ENCODE data around the gene MAPK14.
"Not testable (repeated sequence)": the region's sequence is repeated elsewhere in the genome, so short reads cannot be mapped to it uniquely, and the experiment has no call there.

MAPK14 gene

DNA sequence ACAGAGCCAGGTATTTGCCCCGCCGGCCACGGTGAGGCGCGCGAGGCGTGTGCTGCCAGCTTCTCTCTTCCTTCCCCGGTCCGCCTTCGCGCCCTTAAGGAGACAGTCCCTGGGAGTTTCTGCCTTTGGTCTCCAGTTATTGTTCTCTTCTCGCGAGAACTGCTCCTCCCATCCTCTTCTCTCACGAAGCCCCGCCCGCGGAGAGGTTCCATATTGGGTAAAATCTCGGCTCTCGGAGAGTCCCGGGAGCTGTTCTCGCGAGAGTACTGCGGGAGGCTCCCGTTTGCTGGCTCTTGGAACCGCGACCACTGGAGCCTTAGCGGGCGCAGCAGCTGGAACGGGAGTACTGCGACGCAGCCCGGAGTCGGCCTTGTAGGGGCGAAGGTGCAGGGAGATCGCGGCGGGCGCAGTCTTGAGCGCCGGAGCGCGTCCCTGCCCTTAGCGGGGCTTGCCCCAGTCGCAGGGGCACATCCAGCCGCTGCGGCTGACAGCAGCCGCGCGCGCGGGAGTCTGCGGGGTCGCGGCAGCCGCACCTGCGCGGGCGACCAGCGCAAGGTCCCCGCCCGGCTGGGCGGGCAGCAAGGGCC, at the start of gene MAPK14:
MAPK14 (plus strand) TSS at position 308 of the 587 bp plus-strand sequence. CDS start 350 bp downstream, outside the sequence.
- peak; percentile 100 for DNase-seq

DNA sequence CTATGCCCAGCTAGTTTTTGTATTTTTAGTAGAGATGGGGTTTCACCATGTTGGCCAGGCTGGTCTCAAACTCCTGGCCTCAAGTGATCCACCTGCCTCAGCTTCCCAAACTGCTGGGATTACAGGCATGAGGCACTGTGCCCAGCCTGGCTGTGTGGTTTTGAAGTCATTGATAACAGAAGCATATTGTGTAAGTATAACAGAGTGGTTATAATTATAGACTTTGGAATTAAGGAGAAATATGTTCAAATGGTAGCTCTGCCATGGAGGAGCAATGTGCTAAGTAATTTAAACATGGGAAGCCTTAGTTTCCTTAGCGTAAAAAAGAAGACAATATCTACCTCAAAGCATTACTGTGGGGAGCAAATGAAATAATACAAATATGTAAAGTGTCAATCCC, 47.5 kb upstream of the MAPK14 start:
- DNase-seq, result not testable (repeated sequence)

- no peak for DNase-seq
Observed at GRCh38 chr6:35980991-35981645, 46.5 kb upstream of the MAPK14 start.

DNA sequence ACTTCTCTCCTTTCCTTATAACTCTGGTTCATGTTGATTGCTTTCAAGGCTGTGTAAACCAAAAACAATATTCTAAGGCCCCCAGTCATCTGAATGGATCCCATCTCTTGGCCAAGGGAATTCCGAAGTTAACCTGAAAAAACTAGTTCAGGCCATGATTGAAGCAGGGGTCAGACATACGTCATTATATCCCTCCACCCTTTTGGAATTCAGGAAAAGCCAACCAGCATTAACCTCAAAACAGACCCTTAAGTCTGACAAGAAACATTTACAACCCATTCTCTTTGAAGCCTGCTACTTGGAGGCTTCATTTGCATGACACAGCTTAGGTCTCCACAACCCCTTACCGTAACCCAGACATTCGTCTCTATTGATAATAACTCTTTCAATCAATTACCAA, 42.9 kb upstream of the MAPK14 start:
- no peak for DNase-seq

- not testable (repeated sequence) for DNase-seq
Observed at GRCh38 chr6:35988047-35988446, 39.6 kb upstream of the MAPK14 start.

DNA sequence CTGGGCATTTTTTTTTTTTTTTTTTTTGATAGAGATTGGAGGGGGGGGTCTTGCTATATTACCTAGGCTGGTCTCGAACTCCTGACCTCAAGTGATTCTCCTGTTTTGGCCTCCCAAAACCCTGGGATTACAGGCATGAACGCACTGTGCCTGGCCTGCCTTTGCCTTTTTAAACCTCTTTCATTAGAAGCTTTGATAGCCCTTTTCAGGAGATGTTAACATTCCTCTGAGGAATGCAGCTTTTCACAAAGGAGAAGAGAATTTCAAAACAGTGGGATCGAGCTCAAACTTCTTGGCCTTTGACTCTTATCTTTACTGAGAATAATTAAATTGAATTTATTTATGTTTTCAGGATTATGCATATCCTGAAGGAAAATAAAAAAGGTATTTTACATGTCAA, 34.5 kb upstream of the MAPK14 start:
- DNase-seq, result no peak

GRCh38 chr6:36000451-36000850, 27.2 kb upstream of the MAPK14 start:
- no peak for DNase-seq

DNA sequence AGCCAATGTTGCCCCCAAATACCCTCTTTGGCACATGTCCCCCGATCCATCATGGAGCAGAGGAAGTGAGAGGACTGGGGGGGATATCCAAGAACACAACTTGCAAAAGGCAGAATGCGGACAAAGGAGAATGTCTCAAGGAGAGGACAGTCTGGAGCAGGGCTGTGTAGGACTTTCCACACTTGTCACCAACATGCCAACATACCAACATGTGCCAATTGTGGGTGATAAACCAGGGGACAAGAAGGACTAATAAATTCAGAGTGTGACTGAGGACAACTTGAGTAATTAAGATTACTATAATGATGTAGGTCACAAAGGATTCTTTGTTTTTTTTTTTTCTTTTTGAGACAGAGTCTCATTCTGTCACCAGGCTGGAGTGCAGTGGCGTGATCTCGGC, 11.9 kb upstream of the MAPK14 start:
- no peak for DNase-seq

DNA sequence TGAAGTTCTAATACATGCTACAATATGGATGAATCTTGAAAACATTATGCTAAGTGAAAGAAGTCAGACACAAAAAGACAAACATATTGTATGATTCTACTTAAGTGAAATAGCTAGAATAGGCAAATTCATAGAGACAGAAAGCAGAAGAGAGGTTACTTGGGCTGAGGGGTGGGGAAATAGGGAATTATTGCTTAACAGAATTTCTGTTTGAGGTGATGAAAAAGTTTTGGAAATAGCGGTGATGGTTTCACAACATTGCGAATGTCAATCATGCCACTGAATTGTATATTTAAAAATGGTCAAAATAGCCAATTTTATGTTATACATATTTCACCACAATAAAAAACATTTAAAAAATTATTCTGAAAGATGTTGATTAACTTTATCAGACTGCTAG, 9.3 kb upstream of the MAPK14 start:
- DNase-seq, result no peak

DNA sequence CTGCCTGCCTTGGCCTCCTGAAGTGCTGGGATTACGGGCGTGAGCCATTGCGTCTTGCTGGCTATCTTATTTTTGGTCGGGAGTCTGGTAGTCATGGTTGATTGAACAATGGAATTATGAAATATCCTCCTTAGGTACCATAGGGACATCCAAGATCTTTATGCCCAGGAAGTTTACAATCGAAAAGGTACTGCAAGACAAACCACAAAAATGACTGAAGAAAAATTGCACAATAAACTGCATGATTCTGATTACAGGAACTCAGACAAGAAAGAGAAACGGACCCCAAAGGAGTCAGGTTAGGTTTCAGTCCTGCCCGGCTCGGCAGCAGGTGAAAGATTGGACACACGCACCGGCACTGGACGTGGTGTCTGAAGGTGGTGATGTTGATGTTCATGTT, 8.4 kb upstream of the MAPK14 start:
- no peak for DNase-seq

DNA sequence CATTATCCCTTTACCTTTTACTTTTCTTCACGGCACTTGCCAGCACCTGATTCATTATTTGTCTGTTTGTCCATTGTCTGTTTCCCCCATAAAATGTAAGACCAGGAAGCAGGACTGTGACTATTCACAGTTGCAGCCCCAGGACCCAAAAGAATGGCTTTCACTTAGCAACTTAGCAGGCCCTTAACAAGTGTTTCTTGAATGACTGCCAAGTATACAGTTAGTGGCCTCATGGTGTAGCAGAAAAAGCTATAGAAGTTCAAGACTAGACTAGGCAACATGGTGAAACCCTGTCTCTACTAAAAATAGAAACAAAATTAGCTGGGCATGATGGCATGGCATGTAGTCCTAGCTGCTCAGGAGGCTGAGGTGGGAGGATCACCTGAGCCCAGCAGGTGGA, 7.5 kb upstream of the MAPK14 start:
- DNase-seq, result peak; percentile 65

- no peak for DNase-seq
Observed at GRCh38 chr6:36023996-36024795, 3.4 kb upstream of the MAPK14 start, which contains the start of gene SLC26A8. Gene SLC26A8, minus strand, starts transcription at chr6:36024641. Its CDS starts 4,934 bp downstream, at chr6:36019707.

GRCh38 chr6:36025260-36025931, 2.2 kb upstream of the MAPK14 start:
- DNase-seq, result no peak

GRCh38 chr6:36025932-36026327, 1.7 kb upstream of the MAPK14 start:
- DNase-seq, result no peak

GRCh38 chr6:36028088-36028876, 674 bp downstream of the MAPK14 start:
- DNase-seq, result peak; percentile 38

GRCh38 chr6:36028877-36029324, 1.3 kb downstream of the MAPK14 start:
- peak; percentile 63 for DNase-seq

DNA sequence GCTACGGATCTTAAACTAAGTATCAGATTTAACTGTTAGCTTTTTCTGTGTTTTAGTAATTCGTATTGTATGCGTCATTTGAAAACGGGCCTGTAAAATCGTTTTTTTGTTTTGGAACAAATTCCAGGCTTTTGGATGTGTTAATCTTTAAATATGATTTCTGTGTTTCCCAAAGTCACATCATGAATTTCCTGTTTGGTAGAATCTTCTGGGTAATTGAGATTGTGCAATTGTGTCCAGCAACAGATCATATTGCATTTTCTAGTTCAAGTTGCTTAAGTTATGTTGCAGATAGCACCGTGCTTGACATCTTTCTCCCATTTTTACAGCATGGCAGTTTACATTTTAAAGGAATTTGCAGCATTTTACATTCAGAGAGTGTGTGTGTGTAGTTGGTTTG, 1.9 kb downstream of the MAPK14 start:
- DNase-seq, result no peak

DNA sequence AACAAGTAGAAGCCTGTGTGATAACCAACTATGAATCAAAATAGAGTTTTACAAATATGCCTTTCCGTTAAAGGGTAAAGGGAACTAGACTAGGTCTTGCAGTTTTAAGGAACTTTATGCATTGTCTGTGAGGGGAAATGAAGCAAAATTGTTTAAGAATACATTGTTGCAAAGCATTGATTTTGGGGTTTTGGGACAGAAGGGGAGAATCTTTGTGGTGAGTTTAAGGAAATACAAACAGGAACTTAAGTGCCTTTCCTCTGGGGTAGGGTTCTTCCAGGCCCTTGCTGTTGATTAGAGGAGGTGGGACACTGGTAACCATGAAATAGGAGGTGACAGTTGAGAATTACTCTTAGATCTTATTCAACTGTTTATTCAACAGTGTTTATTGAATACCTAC, 4.7 kb downstream of the MAPK14 start:
- DNase-seq, result no peak

- not testable (repeated sequence) for DNase-seq
Observed at GRCh38 chr6:36033144-36033543, 5.5 kb downstream of the MAPK14 start.

GRCh38 chr6:36033935-36034334, 6.3 kb downstream of the MAPK14 start:
- DNase-seq, result no peak

DNA sequence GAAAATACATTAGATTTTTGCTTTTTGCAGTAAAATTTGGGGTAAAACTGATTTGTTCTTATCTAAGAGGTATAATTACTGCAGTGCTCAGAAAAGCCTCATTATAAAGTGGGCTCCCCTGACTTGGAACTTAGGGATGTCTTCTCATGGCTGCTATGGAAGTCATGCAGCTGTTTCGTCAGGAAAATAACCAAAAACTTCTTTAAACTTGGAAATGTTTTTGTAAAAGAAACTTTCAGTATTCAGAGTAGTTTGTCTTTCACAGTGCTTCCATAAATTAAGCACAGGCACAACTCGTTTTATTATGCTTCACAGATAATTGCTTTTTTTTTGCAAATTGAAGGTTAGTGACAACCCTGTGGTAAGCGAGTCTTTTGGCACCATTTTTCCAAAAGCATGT, 6.8 kb downstream of the MAPK14 start:
- no peak for DNase-seq

DNA sequence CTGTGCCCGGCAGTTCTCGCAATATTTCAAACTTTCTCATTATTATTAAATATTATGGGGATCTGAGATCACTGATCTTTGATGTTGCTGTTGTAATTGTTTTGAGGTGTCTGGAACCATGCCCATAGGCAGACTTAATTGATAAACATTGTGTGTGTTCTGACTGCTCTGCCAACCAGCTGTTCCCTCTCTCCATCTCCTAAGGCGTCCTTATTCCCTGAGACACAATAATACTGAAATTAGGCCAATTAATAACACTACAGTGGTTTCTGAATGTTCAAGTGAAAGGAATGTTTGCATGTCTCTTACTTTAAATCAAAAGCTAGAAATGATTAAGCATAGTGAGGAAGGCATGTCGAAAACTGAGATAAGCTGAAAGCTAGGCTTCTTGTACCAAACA, 7.6 kb downstream of the MAPK14 start:
- DNase-seq, result no peak
